GM21528 (cell line): Measurements from ENCODE around the gene BTBD1.

Experiments
- ATAC-seq: cut with Tn5 transposase; IDR thresholded peaks from one replicate; pipeline ENCODE4 v1.9.1; 2021; ENCODE audit warnings: mild to moderate bottlenecking, moderate library complexity; ENCODE audit not compliant: unreplicated experiment, low FRiP score

BTBD1 gene

GRCh38 chr15:82999905-83000671 is 67.0 kb downstream of the BTBD1 start:
- ATAC-seq: peak; percentile 71

GRCh38 chr15:82999426-82999825 is 67.6 kb downstream of the BTBD1 start:
- ATAC-seq: no peak

- no peak for ATAC-seq
Observed at GRCh38 chr15:82995938-82996337, 71.1 kb downstream of the BTBD1 start.

- ATAC-seq: no peak
Observed at GRCh38 chr15:82995076-82995475, 72.0 kb downstream of the BTBD1 start.

GRCh38 chr15:82993144-82993543 is 73.9 kb downstream of the BTBD1 start:
- ATAC-seq: no peak

- ATAC-seq: no peak
Observed at GRCh38 chr15:82992436-82992998, 74.5 kb downstream of the BTBD1 start.

GRCh38 chr15:82986442-82986780 is 80.6 kb downstream of the BTBD1 start:
- peak; percentile 39 for ATAC-seq

- peak; percentile 97 for ATAC-seq
Observed at GRCh38 chr15:82985688-82986441, 81.2 kb downstream of the BTBD1 start, which contains the start of gene RAMAC. Gene RAMAC, plus strand, starts transcription at chr15:82986210. Its CDS starts 2,809 bp downstream, at chr15:82989019.

GRCh38 chr15:82980981-82981380 is 86.1 kb downstream of the BTBD1 start:
- ATAC-seq: no peak

GRCh38 chr15:82979726-82980125 is 87.3 kb downstream of the BTBD1 start:
- no peak for ATAC-seq

GRCh38 chr15:82978438-82978837 is 88.6 kb downstream of the BTBD1 start:
- ATAC-seq: no peak

GRCh38 chr15:82977076-82977475 is 90.0 kb downstream of the BTBD1 start:
- ATAC-seq: no peak

- no peak for ATAC-seq
Observed at GRCh38 chr15:82972990-82973389, 94.1 kb downstream of the BTBD1 start.

- no peak for ATAC-seq
Observed at GRCh38 chr15:82971218-82971984, 95.7 kb downstream of the BTBD1 start.

- no peak for ATAC-seq
Observed at GRCh38 chr15:82970696-82971095, 96.4 kb downstream of the BTBD1 start.

- ATAC-seq: no peak
Observed at GRCh38 chr15:82970078-82970686, 96.9 kb downstream of the BTBD1 start.

GRCh38 chr15:82969353-82969752 is 97.7 kb downstream of the BTBD1 start:
- ATAC-seq: no peak

GRCh38 chr15:82968066-82968465 is 99.0 kb downstream of the BTBD1 start:
- no peak for ATAC-seq

- ATAC-seq: peak; percentile 82
Observed at GRCh38 chr15:82966671-82967071, 100.4 kb downstream of the BTBD1 start.
